Type B pancreatic cell (in vitro differentiated cells): Measurements from ENCODE around the gene OSTM1. TPM values are rescaled to one million over a fixed set of nuclear protein-coding genes. Genes with fewer than 3 reads are reported as not detected.

Experiments used
- DNase-seq: peaks from one replicate; pipeline ENCODE4 v3.0.0; 2021; ENCODE audit warnings: mixed read lengths; ENCODE audit not compliant: unreplicated experiment; ENCODE audit errors: extremely low spot score
- H3K27ac Mint-ChIP-seq: 2 replicates; pipeline ENCODE4 v1.8.0; 2021; ENCODE audit warnings: mild to moderate bottlenecking, mixed read lengths
- H3K27me3 Mint-ChIP-seq: 2 replicates; pipeline ENCODE4 v1.8.0; 2021; ENCODE audit warnings: mixed read lengths
- H3K36me3 Mint-ChIP-seq: 2 replicates; pipeline ENCODE4 v1.8.0; 2021; ENCODE audit warnings: mixed read lengths
- H3K4me1 Mint-ChIP-seq: one replicate; pipeline ENCODE4 v1.8.0; 2021; ENCODE audit warnings: mixed read lengths; ENCODE audit not compliant: unreplicated experiment
- H3K4me3 Mint-ChIP-seq: 2 replicates; pipeline ENCODE4 v1.8.0; 2021; ENCODE audit warnings: mild to moderate bottlenecking, mixed read lengths
- H3K9me3 Mint-ChIP-seq: 2 replicates; pipeline ENCODE4 v1.8.0; 2021; ENCODE audit warnings: mixed read lengths
- CTCF ChIP-seq: fragments of 200-600 bp; sonication (generic); conservative IDR thresholded peaks from 2 replicates; pipeline ENCODE4 v1.5.0; 2021; ENCODE audit warnings: antibody characterized with exemption, mild to moderate bottlenecking
- total RNA-seq: library from RNA; stranded (reverse); gene quantifications from 2 replicates; pipeline ENCODE4 v1.2.1, GENCODE V29; 2021; ENCODE audit warnings: low replicate concordance

Gene OSTM1
- total RNA-seq, 1 donor from 2014 or later, result 14.5 TPM

- no peak for TF ChIP-seq CTCF
- no peak overlapping the region for H3K27ac Mint-ChIP-seq
- DNase-seq, result no peak
Measured at GRCh38 chr6:108078191-108078590, 3.6 kb upstream of the OSTM1 start.

GRCh38 chr6:108074057-108074358 lies 533 bp downstream of the OSTM1 start:
- no peak for TF ChIP-seq CTCF
- Mint-ChIP-seq H3K27me3 (peaks cover 7% of the 10 kb centered on the region), H3K4me3 (peak overlapping the region; percentile 88), H3K4me1 (peaks cover 9% of the 10 kb centered on the region), H3K36me3 (no peaks in the 10 kb centered on the region), H3K9me3 (no peaks in the 10 kb centered on the region), H3K27ac (peak overlapping the region; percentile 59)
- DNase-seq, result no peak

More at GRCh38 chr6:108078191-108078590, 3.6 kb upstream of the OSTM1 start:
- peaks cover 17% of the 10 kb centered on the region for H3K27me3 Mint-ChIP-seq
- no peaks in the 10 kb centered on the region for H3K36me3 Mint-ChIP-seq
- peaks cover 8% of the 10 kb centered on the region for H3K4me1 Mint-ChIP-seq
- H3K4me3 Mint-ChIP-seq, result no peak overlapping the region
- H3K9me3 Mint-ChIP-seq, result no peaks in the 10 kb centered on the region

DNA sequence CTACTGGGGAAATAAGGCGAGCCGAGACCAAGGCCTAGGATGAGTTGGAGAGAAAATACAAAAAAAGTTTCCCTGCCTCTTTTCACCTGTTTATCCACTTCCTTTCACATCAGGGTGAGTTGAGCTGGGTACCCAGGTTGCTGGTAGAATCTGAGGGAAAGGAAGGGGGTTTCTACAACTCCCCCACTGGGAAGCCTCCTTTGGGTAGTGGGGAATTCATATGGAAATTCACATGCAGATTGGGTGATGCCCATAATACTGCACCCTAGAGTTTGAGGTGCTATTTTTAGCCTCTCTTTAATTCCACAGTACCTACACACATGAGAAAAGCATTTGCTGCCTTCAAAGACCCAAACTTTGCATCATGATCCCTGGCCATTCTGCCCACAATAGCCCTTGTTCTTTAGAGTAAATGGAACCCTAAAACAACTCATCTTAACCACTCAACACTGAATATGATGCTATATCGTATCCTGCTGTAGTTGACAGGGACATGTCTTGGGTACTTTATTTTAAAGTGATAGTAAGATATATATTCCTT lies 2.7 kb downstream of the OSTM1 start:
- H3K9me3 Mint-ChIP-seq, result no peaks in the 10 kb centered on the region
- no peak overlapping the region for H3K4me3 Mint-ChIP-seq
- H3K4me1 Mint-ChIP-seq, result peaks cover 9% of the 10 kb centered on the region
- no peak overlapping the region for H3K27ac Mint-ChIP-seq
- DNase-seq, result no peak
- H3K36me3 Mint-ChIP-seq, result no peaks in the 10 kb centered on the region
- no peaks in the 10 kb centered on the region for H3K27me3 Mint-ChIP-seq
- no peak for TF ChIP-seq CTCF

DNA sequence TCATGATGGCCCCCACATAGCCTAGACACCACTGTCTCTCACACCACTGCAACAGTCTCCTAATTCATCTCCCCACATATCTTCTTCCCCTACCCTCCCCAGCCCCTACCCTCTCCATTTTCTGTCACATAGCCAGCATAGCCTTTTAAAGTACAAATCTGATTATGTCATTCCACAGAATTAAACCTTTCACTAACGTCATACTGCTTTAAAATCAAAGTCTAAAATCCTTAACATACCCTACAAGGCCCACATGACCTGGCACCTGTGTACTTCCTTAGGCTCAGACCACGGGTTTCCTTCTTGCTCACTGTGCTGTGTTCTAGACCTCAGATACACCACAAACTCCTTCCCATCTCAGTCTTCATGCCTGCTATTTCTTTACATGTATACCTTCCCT lies 5.9 kb downstream of the OSTM1 start:
- H3K4me1 Mint-ChIP-seq, result peaks cover 6% of the 10 kb centered on the region
- H3K4me3 Mint-ChIP-seq, result no peak overlapping the region
- H3K27ac Mint-ChIP-seq, result no peak overlapping the region
- no peak for DNase-seq
- H3K27me3 Mint-ChIP-seq, result no peaks in the 10 kb centered on the region
- H3K36me3 Mint-ChIP-seq, result no peaks in the 10 kb centered on the region
- no peak for TF ChIP-seq CTCF
- no peaks in the 10 kb centered on the region for H3K9me3 Mint-ChIP-seq

DNA sequence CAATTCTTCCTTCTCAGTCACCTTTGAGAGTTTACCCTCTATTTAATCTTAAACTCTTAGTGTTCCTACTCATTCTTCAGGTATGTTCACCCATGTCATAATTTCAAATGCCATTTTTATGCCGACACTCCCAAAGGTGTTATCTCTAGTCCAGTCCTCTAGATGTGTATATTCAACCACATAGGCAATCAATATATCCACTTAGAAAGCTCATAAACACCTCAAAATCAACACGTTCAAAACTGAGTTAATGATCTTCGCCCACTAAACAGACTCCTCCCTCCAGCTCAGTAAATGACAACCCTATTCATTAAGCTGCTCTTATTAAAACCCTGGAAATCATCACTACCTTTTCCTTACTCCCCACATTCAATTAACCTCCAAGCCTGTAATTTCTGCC lies 6.4 kb downstream of the OSTM1 start:
- Mint-ChIP-seq H3K9me3 (no peaks in the 10 kb centered on the region), H3K27ac (no peak overlapping the region), H3K4me3 (no peak overlapping the region), H3K27me3 (no peaks in the 10 kb centered on the region), H3K36me3 (no peaks in the 10 kb centered on the region), H3K4me1 (peaks cover 2% of the 10 kb centered on the region)
- TF ChIP-seq CTCF, result no peak
- DNase-seq, result no peak

DNA sequence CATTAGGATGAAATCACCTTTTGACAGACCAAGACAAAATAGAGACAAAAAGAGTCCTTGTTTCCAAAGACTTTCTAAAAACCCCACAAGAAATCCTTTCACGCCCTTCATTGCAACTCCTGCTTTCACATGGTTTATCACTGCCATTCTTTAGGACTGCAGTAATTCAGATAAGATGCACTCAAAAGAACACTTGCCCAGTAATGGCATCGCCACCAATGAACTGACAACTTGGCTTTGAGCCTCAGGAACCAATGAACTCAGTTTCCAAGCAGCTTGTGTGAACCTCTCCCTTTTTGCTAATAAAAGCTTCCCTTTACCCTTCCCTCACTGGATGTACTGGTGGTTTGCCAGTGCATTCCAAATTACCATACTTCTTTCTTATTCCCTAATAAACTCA lies 21.8 kb downstream of the OSTM1 start:
- no peaks in the 10 kb centered on the region for H3K36me3 Mint-ChIP-seq
- H3K27ac Mint-ChIP-seq, result no peak overlapping the region
- no peak for TF ChIP-seq CTCF
- no peaks in the 10 kb centered on the region for H3K9me3 Mint-ChIP-seq
- DNase-seq, result no peak
- no peaks in the 10 kb centered on the region for H3K27me3 Mint-ChIP-seq
- no peak overlapping the region for H3K4me3 Mint-ChIP-seq
- no peaks in the 10 kb centered on the region for H3K4me1 Mint-ChIP-seq
